22Rv1 (cell line): ENCODE data around the gene ETV7.

Source experiments
- CTCF ChIP-seq: fragments of 450-650 bp; IDR thresholded peaks from 2 replicates; pipeline ENCODE4 v1.5.1; 2017; ENCODE audit warnings: mild to moderate bottlenecking
- ZFX ChIP-seq: fragments of 450-650 bp; IDR thresholded peaks from 2 replicates; pipeline ENCODE4 v1.6.1; 2017; ENCODE audit warnings: antibody characterized with exemption, borderline replicate concordance

- TF ChIP-seq CTCF (no peak), ZFX (no peak)
These were observed 44.3 kb downstream of the ETV7 start for GRCh38 chr6:36343109-36343680.
